GM12874 (cell line): ENCODE data around the gene RAP1GDS1.

ENCODE experiments used
- CTCF ChIP-seq: IDR thresholded peaks from 2 replicates; pipeline ENCODE4 v1.5.1; 2011; ENCODE audit warnings: low read depth, mild to moderate bottlenecking, control low read depth, low read length, moderate library complexity; ENCODE audit not compliant: insufficient read depth

Gene RAP1GDS1

GRCh38 chr4:98267498-98267897 is 6.3 kb downstream of the RAP1GDS1 start:
- no peak for TF ChIP-seq CTCF

- TF ChIP-seq CTCF: no peak
These were observed 14.0 kb downstream of the RAP1GDS1 start for GRCh38 chr4:98275145-98275544.

GRCh38 chr4:98283219-98284189 is 22.3 kb downstream of the RAP1GDS1 start:
- TF ChIP-seq CTCF: no peak

- TF ChIP-seq CTCF: no peak
These were observed 23.5 kb downstream of the RAP1GDS1 start for GRCh38 chr4:98284640-98285046.

GRCh38 chr4:98285676-98286075 is 24.5 kb downstream of the RAP1GDS1 start:
- no peak for TF ChIP-seq CTCF

- no peak for TF ChIP-seq CTCF
These were observed 26.1 kb downstream of the RAP1GDS1 start for GRCh38 chr4:98287328-98287727.

GRCh38 chr4:98289375-98289774 is 28.2 kb downstream of the RAP1GDS1 start:
- TF ChIP-seq CTCF: no peak
